IMR-90 (cell line): Measurements from ENCODE around the gene ENPP6.

ENCODE experiments used
- BHLHE40 ChIP-seq: fragments of 150-350 bp; IDR thresholded peaks from 2 replicates; pipeline ENCODE4 v1.6.1; 2016; ENCODE audit warnings: mild to moderate bottlenecking, low read depth, low read length
- CEBPB ChIP-seq: IDR thresholded peaks from 2 replicates; pipeline ENCODE4 v1.6.1; 2012; ENCODE audit warnings: low read depth, low read length, improper control_type of control experiment
- CHD1 ChIP-seq: IDR thresholded peaks from 2 replicates; pipeline ENCODE4 v1.6.1; 2012; ENCODE audit warnings: low read depth, low read length, improper control_type of control experiment
- MAFK ChIP-seq: IDR thresholded peaks from 2 replicates; pipeline ENCODE4 v1.6.1; 2012; ENCODE audit warnings: low read depth, low read length, improper control_type of control experiment
- MXI1 ChIP-seq: IDR thresholded peaks from 2 replicates; pipeline ENCODE4 v1.6.1; 2012; ENCODE audit warnings: low read depth, mild to moderate bottlenecking, low read length, moderate library complexity, borderline replicate concordance
- POLR2A ChIP-seq: IDR thresholded peaks from 2 replicates; pipeline ENCODE4 v1.6.1; 2012; ENCODE audit warnings: mild to moderate bottlenecking, low read depth, low read length
- RAD21 ChIP-seq: IDR thresholded peaks from 2 replicates; pipeline ENCODE4 v1.6.1; 2012; ENCODE audit warnings: low read length, improper control_type of control experiment
- RFX5 ChIP-seq: IDR thresholded peaks from 2 replicates; pipeline ENCODE4 v1.8.0; 2012; ENCODE audit warnings: low read depth, mild to moderate bottlenecking, low read length, moderate library complexity
- TF ChIP-seq, protein P1 (sequence below): conservative IDR thresholded peaks from 2 replicates; pipeline ENCODE4 v1.5.1; 2012; ENCODE audit warnings: mild to moderate bottlenecking, low read depth, low read length, improper control_type of control experiment
- TF ChIP-seq, protein P2 (sequence below): fragments of 150-350 bp; IDR thresholded peaks from 2 replicates; pipeline ENCODE4 v1.6.1; 2017; ENCODE audit warnings: mild to moderate bottlenecking, antibody characterized with exemption, low read length, low read depth

DNA sequence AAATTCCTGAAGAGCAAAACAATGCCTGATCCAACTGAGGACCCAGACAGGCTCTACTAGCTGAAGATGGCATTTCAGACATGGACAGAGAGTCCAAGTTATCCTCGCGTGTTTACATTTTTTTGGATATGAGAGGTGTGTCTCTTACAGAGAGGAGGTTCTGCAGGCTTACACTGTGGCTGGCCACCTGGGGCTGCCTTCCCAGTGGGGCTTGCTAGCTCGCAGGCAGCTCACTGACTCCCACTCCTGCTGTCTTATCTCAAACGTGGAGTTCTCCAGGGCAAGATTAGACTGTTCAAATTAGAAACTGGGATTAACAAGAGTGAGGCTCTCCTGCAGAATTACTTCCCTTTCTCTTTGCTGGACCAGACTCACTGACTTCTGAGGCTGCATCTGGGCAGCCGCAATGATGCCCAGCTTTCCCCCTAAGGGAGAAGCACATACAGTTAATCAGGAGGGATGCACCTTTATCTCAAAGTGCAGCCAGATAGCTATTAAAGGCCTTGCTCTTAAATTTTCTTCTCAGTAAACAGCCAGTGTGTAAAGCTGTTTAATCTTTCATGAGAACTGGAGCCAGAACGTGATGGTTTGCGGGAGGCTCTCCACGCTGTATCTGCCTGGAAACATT lies 123.0 kb downstream of the ENPP6 start:
- TF ChIP-seq, protein P1, sequence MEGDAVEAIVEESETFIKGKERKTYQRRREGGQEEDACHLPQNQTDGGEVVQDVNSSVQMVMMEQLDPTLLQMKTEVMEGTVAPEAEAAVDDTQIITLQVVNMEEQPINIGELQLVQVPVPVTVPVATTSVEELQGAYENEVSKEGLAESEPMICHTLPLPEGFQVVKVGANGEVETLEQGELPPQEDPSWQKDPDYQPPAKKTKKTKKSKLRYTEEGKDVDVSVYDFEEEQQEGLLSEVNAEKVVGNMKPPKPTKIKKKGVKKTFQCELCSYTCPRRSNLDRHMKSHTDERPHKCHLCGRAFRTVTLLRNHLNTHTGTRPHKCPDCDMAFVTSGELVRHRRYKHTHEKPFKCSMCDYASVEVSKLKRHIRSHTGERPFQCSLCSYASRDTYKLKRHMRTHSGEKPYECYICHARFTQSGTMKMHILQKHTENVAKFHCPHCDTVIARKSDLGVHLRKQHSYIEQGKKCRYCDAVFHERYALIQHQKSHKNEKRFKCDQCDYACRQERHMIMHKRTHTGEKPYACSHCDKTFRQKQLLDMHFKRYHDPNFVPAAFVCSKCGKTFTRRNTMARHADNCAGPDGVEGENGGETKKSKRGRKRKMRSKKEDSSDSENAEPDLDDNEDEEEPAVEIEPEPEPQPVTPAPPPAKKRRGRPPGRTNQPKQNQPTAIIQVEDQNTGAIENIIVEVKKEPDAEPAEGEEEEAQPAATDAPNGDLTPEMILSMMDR = no peak
- TF ChIP-seq POLR2A (no peak), RFX5 (no peak), RAD21 (no peak), BHLHE40 (no peak), CEBPB (no peak), CHD1 (no peak), MAFK (no peak), MXI1 (no peak)
- TF ChIP-seq, protein P2, sequence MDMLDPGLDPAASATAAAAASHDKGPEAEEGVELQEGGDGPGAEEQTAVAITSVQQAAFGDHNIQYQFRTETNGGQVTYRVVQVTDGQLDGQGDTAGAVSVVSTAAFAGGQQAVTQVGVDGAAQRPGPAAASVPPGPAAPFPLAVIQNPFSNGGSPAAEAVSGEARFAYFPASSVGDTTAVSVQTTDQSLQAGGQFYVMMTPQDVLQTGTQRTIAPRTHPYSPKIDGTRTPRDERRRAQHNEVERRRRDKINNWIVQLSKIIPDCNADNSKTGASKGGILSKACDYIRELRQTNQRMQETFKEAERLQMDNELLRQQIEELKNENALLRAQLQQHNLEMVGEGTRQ = no peak
